ENCODE results near the gene TUT7.

TUT7 gene

GRCh38 chr9:86275962-86276361, 78.2 kb downstream of the TUT7 start:
- Histone ChIP-seq H3K4me3 (ENCODE audit: insufficient read depth, low read length, poor library complexity, severe bottlenecking) (no peak overlapping the region), H3K27ac (ENCODE audit: low read depth, low read length) (no peak overlapping the region), H4K20me1 (ENCODE audit: low read depth, low read length) (no peaks in the 10 kb centered on the region), H3K9me2 (replicated peaks; ENCODE audit: insufficient read depth, low read length) (no peaks in the 10 kb centered on the region), H3K4me2 (ENCODE audit: low read depth, low read length, poor library complexity, severe bottlenecking) (no peak overlapping the region), H3K79me2 (ENCODE audit: insufficient read depth, low read length) (peaks cover 47% of the 10 kb centered on the region), H3F3A (ENCODE audit: insufficient read depth) (peaks cover 4% of the 10 kb centered on the region; the same call in 1 of the 2 replicates), H3K27me3 (ENCODE audit: low read length) (no peaks in the 10 kb centered on the region), H3K9me3 (ENCODE audit: insufficient read depth, low read length) (no peaks in the 10 kb centered on the region), H3K9ac (ENCODE audit: low read length) (no peak overlapping the region), H2AFZ (ENCODE audit: low read depth, low read length, severe bottlenecking) (no peak overlapping the region), H3K36me3 (ENCODE audit: low read length) (peaks cover 18% of the 10 kb centered on the region; the same call in 1 of the 2 replicates)
- TF ChIP-seq CTCF (IDR thresholded peaks at IDR 0.05; ENCODE audit: insufficient read depth, low read length, poor library complexity, severe bottlenecking) = no peak
- no peak for TF ChIP-seq EZH2phosphoT487 (conservative IDR thresholded peaks at IDR 0.05; ENCODE audit: low read length)

- Histone ChIP-seq H3K79me2 (ENCODE audit: insufficient read depth, low read length) (peaks cover 40% of the 10 kb centered on the region), H3K9me2 (replicated peaks; ENCODE audit: insufficient read depth, low read length) (no peaks in the 10 kb centered on the region), H3K36me3 (ENCODE audit: low read length) (peaks cover 18% of the 10 kb centered on the region; the same call in 1 of the 2 replicates), H2AFZ (ENCODE audit: low read depth, low read length, severe bottlenecking) (no peak overlapping the region), H3K4me3 (ENCODE audit: insufficient read depth, low read length, poor library complexity, severe bottlenecking) (no peak overlapping the region), H3F3A (ENCODE audit: insufficient read depth) (peaks cover 4% of the 10 kb centered on the region; the same call in 1 of the 2 replicates), H4K20me1 (ENCODE audit: low read depth, low read length) (no peaks in the 10 kb centered on the region), H3K4me2 (ENCODE audit: low read depth, low read length, poor library complexity, severe bottlenecking) (no peak overlapping the region), H3K27me3 (ENCODE audit: low read length) (no peaks in the 10 kb centered on the region), H3K9ac (ENCODE audit: low read length) (no peak overlapping the region), H3K9me3 (ENCODE audit: insufficient read depth, low read length) (no peaks in the 10 kb centered on the region), H3K27ac (ENCODE audit: low read depth, low read length) (no peak overlapping the region)
- TF ChIP-seq EZH2phosphoT487 (conservative IDR thresholded peaks at IDR 0.05; ENCODE audit: low read length) (no peak), CTCF (IDR thresholded peaks at IDR 0.05; ENCODE audit: insufficient read depth, low read length, poor library complexity, severe bottlenecking) (no peak)
Observed at GRCh38 chr9:86274821-86275643, 79.2 kb downstream of the TUT7 start.

- no peaks in the 10 kb centered on the region for H3K27me3 ChIP-seq (ENCODE audit: low read length)
Observed at GRCh38 chr9:86272221-86272620, 82.0 kb downstream of the TUT7 start.

More at GRCh38 chr9:86272221-86272620, 82.0 kb downstream of the TUT7 start:
- peaks cover 22% of the 10 kb centered on the region for H3K79me2 ChIP-seq (ENCODE audit: insufficient read depth, low read length)
- peaks cover 18% of the 10 kb centered on the region; the same call in 1 of the 2 replicates for H3K36me3 ChIP-seq (ENCODE audit: low read length)
- no peaks in the 10 kb centered on the region for H4K20me1 ChIP-seq (ENCODE audit: low read depth, low read length)
- H3K9me3 ChIP-seq (ENCODE audit: insufficient read depth, low read length) = no peaks in the 10 kb centered on the region
- TF ChIP-seq EZH2phosphoT487 (conservative IDR thresholded peaks at IDR 0.05; ENCODE audit: low read length) (no peak), CTCF (IDR thresholded peaks at IDR 0.05; ENCODE audit: insufficient read depth, low read length, poor library complexity, severe bottlenecking) (no peak)
- H2AFZ ChIP-seq (ENCODE audit: low read depth, low read length, severe bottlenecking) = no peak overlapping the region
- no peak overlapping the region for H3K4me2 ChIP-seq (ENCODE audit: low read depth, low read length, poor library complexity, severe bottlenecking)
- H3F3A ChIP-seq (ENCODE audit: insufficient read depth) = 0 out of 2 replicates have a peak, but pooled peaks cover 4% of the 10 kb centered on the region
- H3K9ac ChIP-seq (ENCODE audit: low read length) = no peak overlapping the region
- no peak overlapping the region for H3K27ac ChIP-seq (ENCODE audit: low read depth, low read length)
- H3K4me3 ChIP-seq (ENCODE audit: insufficient read depth, low read length, poor library complexity, severe bottlenecking) = no peak overlapping the region
- no peaks in the 10 kb centered on the region for H3K9me2 ChIP-seq (replicated peaks; ENCODE audit: insufficient read depth, low read length)

Measured in SU-DHL-6 (cell line).